KG1 (cell line): Measurements from ENCODE around the gene TRMO.

Experiments
- DNase-seq: peaks from one replicate; lab custom pipeline; 2025; lab: John Stamatoyannopoulos, UW

The TRMO gene

DNA sequence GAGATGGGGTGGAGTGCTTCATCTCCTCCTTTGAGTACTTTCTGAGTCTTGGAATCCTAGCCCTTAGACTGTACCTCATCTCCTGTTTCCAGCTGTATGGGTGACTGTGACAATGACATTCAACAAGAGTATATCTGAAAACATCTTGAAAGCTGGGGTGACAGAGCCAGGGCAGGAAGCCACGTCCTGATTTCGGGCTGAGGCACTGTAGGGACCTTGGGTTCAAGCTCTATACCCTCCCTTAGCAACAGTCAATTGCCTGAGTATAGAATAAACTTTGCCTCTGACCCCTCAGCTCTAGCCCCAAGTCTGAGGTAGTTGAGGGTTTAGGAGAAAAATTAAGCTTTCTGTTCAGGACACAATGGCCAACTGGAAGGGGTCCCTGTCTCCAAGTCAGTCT, 63.0 kb downstream of the TRMO start:
- no peak for DNase-seq

DNA sequence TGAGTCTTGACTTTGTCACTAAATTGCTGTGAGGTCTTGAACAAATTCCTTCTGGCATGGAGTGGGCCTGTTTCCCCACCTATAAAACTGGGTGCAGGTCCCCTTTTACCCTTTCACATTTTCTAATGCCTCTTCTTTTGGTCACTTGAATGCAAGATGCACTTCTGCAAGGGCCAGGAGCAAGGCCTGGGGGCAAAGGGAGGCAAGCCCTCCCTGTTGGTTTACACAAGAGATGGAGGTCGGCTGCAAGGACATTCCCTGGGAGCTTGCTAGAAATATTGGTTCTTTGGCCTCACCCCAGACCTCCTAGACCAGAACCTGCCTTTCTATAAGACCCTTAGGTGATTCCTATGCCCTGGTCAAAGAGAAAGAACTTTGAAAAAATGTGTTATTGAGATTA, 63.5 kb downstream of the TRMO start:
- no peak for DNase-seq

DNA sequence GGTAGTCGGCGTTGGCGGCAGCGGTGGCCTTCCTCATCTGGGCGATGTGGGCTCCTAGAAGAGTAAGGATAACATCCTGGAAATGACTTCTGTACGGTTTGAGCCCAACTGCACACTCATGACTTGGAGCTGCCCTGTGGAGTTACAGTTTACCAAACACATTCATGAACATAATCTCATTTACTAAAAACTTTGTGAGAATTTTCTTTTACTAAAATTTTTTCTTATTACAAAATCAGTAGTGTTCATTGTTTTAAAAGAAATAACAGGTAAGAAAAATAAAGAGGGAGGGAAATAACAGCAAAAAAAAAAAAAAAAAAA, 63.9 kb downstream of the TRMO start:
- DNase-seq = no peak

DNA sequence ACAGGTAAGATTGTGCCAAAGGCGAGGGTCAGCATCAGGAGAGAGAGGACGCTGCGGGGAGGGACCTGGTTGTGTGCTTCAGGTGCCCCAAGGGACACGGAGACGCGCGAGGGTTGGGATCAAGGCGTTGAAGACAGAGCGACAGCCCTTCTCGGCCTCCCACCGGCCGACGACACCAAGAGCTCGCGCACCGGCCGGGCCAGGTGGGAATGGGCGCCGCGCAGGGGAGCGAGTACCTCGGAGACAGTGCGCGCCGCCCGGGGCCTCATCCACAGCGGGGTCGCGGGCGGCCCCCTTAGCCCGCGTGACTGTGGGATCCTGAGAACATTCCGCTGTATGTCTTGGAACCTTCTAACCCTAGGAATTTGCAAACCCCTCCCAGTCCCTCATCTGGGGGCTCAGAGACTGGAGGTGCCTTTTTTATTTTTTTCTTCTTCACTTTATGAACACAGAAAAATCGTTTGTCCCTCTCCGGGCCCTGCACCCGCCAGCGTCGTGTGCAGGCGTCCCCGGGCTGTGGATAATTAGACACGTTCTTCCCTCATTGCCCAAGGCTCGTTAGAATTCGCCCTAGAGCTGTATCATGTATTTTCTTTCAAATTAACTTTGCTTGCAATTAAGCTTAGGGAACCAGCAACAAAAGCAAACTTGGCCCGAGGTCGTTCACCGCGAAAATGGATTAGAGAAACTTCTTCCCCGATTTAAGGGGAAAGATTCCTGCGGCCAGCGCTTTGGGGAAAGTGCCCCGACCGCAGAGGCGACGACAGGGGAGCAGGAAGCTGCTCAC, 64.5 kb downstream of the TRMO start:
- no peak for DNase-seq

DNA sequence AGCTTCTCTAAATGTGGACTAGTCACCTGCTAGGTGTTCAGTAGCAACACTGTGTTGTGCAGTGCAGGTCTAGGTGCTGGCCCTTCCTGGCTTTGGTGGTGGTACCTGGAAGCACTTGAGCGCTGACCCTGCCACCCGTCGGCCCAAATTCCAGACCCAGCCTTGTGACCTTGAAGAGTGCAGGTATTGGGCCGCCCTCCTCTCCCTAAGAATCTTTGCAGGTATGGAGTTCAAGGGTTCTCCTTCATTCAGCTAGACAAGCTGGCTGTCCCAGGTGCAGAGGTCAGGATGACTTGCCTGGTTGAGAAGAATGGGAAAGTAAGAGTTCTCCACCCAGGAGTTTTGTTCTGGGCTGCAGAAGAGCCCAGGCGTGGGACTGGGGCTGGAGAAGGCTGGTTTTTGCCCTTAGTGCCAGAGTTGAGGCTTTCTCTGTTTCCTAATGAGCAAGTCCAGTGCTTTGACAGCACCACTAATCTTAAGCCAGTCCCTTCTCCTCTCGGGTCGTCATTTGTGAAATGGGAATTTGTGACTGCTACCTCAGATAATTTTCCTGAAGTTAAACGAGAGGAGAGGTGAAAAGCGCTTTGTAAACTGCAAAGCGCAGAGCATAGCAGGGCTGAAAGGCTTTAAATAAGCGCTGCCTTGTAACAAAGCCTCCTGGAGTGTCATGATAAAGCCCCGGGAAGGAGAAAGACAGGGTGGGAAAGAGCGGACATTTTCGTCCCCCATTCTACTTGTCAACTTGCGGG, 65.3 kb downstream of the TRMO start:
- DNase-seq = no peak

DNA sequence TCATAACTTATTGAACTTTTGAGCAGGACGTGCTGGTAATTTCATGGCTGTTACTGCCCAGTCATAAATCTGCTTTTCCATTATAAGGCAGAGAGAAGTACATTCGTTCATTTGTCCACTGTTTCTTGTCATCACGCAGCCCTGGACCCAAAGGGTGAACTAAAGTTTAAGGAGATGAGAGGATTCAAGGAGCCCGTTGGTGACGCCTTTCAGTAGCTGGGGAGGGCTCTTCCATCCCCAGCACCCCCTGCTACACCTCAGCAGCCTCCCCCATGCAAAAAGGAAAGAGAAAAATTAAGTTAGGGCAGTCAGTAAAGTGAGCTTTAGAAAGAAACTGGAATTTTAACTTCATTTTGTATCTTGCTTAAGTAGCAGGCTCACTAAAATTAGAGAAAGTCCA, 66.4 kb downstream of the TRMO start:
- no peak for DNase-seq

DNA sequence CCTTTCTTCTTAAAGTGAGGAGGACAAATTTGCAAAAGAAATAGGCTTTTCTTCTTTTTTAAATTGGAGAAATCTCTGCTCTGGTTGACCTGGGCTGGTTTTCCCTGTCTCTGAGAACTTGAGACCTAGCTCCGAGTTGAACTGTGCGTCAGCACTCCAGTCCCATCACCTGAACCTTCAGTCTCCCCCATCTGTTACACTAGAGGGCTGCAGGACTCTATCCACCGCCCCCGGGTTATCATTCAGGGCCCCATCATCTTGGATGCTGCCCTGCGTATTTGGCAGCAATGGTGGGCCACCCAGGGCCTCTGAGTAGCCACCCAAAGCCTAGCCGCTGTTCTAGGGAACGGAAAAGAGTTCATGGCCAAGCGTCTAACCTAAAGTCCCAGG, 66.8 kb downstream of the TRMO start:
- no peak for DNase-seq

DNA sequence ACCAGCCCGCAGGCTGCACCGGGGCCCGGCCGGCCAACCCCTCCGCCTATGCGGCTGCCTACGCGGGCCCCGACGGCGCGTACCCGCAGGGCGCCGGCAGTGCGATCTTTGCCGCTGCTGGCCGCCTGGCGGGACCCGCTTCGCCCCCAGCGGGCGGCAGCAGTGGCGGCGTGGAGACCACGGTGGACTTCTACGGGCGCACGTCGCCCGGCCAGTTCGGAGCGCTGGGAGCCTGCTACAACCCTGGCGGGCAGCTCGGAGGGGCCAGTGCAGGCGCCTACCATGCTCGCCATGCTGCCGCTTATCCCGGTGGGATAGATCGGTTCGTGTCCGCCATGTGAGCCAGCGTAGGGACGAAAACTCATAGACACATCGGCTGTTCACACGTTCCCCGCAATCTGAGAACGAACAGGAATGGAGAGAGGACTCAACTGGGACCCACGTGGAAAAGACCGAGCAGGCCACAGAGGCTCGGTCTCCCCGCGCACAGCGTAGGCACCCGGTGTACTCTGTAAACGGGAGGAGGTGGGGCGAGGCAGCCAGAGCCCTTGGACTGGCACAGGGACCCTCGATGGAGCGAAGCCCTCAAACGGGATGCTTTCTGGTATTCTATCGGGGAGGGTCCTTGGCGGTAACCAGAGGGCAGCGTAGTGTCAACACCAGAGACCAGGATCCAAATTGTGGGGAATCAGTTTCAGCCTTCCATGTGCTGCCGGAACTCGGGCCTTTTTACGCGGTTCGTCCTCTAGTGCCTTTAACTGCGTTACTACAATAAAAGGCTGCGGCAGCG, 67.4 kb downstream of the TRMO start:
- no peak for DNase-seq
